ENCODE results near the gene ITPR2. TPM values are rescaled to one million over a fixed set of nuclear protein-coding genes. Genes with fewer than 3 reads are reported as not detected.
A peak's percentile ranks its signal among the peaks of the same experiment; 100 is the strongest.

Gene ITPR2
- total RNA-seq, 6 experiments from 2014 or later, result 6.9 to 8.4 (median 7.6) TPM

DNA sequence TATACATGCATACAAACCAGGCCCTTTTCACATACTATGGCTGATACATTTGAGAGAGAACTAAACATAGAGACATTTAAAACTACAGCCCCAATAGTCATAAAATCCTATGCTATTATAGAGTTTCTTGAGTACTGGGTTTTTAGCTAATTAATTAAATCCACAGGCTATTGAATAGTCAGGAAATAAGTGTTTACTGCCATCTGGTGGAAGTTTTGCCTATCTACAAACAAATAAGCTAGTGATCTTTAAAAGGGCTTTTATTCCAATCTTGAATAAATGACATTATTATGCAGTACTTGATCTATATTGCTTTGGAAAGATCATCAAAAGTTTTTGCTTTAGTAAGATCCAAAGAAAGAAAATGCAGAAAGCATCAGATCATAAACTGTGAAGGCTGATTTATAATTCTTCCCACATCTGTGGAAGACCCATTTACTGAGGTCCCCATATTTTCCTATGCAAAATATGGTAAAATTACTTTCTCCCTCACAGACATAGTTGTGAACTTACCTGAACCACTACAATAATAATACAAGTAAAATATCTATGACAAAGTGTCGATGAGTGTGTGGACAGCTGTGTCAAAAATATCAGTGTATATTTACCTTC is 131.3 kb downstream of the ITPR2 start:
- no peak overlapping the region for H3K27ac Mint-ChIP-seq
- H3K4me1 Mint-ChIP-seq (ENCODE audit: low read depth), result peaks cover 14% of the 10 kb centered on the region
- DNase-seq, result peak; percentile 52

DNA sequence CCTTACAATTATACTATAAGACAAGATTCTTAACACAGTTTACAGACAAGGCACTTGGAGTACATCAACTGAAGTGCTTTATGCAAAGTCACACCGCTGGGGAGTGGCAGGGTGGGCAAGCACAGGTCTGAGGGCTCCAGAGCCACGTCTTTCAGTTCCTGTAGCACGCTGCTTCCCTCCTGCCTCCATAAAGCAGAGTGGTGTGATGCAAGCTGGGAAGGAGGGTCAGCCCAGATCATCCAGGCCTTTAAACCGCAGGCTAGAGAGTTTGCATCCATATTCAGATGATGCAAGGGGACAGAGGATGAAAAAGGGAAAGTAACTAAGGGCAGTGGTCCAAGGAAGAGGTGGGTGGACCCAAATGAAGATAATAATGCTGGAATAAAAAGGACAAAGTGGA is 132.6 kb downstream of the ITPR2 start:
- Mint-ChIP-seq H3K36me3 (ENCODE audit: low read depth) (peaks cover 6% of the 10 kb centered on the region), H3K27ac (no peak overlapping the region), H3K4me1 (ENCODE audit: low read depth) (peaks cover 17% of the 10 kb centered on the region), H3K4me3 (no peak overlapping the region), H3K27me3 (ENCODE audit: insufficient read depth) (no peaks in the 10 kb centered on the region), H3K9me3 (no peaks in the 10 kb centered on the region)
- TF ChIP-seq, protein P1, sequence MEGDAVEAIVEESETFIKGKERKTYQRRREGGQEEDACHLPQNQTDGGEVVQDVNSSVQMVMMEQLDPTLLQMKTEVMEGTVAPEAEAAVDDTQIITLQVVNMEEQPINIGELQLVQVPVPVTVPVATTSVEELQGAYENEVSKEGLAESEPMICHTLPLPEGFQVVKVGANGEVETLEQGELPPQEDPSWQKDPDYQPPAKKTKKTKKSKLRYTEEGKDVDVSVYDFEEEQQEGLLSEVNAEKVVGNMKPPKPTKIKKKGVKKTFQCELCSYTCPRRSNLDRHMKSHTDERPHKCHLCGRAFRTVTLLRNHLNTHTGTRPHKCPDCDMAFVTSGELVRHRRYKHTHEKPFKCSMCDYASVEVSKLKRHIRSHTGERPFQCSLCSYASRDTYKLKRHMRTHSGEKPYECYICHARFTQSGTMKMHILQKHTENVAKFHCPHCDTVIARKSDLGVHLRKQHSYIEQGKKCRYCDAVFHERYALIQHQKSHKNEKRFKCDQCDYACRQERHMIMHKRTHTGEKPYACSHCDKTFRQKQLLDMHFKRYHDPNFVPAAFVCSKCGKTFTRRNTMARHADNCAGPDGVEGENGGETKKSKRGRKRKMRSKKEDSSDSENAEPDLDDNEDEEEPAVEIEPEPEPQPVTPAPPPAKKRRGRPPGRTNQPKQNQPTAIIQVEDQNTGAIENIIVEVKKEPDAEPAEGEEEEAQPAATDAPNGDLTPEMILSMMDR (IDR thresholded peaks at IDR 0.05), result no peak
- no peak for DNase-seq

More for the DNA sequence above, 131.3 kb downstream of the ITPR2 start:
- TF ChIP-seq, protein P1 (IDR thresholded peaks at IDR 0.05), result peak; percentile 87
- no peaks in the 10 kb centered on the region for H3K9me3 Mint-ChIP-seq
- H3K4me3 Mint-ChIP-seq, result no peak overlapping the region
- H3K36me3 Mint-ChIP-seq (ENCODE audit: low read depth), result peaks cover 6% of the 10 kb centered on the region
- H3K27me3 Mint-ChIP-seq (ENCODE audit: insufficient read depth), result no peaks in the 10 kb centered on the region

DNA sequence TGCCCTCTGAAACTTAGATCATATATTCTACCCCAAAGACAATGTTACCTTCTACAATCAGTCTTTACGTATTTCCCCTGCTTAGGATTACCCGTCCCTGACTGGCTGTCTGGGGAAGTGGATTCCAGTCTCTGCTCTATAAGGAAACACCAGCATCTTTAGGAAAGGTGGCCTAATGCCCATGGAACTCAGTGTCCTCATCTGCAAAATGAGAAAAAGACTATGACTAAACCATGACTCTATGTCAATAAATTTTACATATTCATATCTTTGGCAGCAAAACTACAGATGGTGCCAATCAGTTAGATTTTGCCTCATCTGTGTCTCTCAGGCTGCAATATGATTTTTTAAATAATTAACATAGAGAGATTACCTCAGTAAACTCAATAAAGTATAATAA is 133.8 kb downstream of the ITPR2 start:
- H3K4me3 Mint-ChIP-seq, result no peak overlapping the region
- no peaks in the 10 kb centered on the region for H3K9me3 Mint-ChIP-seq
- H3K4me1 Mint-ChIP-seq (ENCODE audit: low read depth), result peaks cover 17% of the 10 kb centered on the region
- no peaks in the 10 kb centered on the region for H3K27me3 Mint-ChIP-seq (ENCODE audit: insufficient read depth)
- H3K36me3 Mint-ChIP-seq (ENCODE audit: low read depth), result peaks cover 6% of the 10 kb centered on the region
- TF ChIP-seq, protein P1 (IDR thresholded peaks at IDR 0.05), result no peak
- no peak overlapping the region for H3K27ac Mint-ChIP-seq
- no peak for DNase-seq

DNA sequence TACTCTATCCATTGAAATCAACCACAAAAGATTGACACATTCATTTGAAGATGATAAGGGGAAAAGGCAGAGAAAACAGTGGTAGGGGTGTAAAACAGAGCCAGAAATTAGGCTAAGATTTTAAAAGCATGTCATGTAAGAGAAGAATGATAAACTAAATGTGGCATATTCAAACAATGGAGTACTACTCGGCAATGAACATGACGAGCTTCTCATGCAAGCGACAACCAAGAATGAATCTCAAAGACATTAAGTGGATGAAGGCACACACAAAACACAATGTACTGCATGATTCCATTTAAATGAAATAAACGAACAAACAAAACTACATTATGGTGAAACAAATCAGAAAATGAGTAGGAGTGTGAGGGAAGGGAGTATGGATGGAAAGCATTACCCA is 134.8 kb downstream of the ITPR2 start:
- Mint-ChIP-seq H3K36me3 (ENCODE audit: low read depth) (peaks cover 6% of the 10 kb centered on the region), H3K27me3 (ENCODE audit: insufficient read depth) (no peaks in the 10 kb centered on the region), H3K4me3 (no peak overlapping the region), H3K9me3 (no peaks in the 10 kb centered on the region), H3K4me1 (ENCODE audit: low read depth) (peaks cover 17% of the 10 kb centered on the region), H3K27ac (no peak overlapping the region)
- no peak for DNase-seq
- TF ChIP-seq, protein P1 (IDR thresholded peaks at IDR 0.05), result no peak

DNA sequence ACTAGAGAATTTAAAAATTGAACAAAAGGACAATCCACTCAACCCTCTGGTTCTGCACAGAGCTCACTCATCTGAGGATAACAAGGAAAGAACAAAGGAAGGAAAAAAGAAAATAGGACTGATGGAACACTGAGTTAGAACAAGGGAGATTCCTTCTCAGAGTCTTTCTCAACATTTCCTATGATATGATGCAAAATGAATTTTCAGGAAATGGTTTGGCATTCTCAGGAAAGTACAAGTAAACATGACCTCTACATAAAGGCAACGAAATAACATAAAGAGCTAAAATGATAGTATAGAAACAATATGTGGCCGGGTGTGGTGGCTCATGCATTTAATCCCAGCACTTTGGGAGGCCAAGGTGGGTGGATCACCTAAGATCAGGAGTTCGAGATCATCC is 135.8 kb downstream of the ITPR2 start:
- Mint-ChIP-seq H3K4me3 (no peak overlapping the region), H3K27me3 (ENCODE audit: insufficient read depth) (no peaks in the 10 kb centered on the region), H3K4me1 (ENCODE audit: low read depth) (peaks cover 22% of the 10 kb centered on the region), H3K36me3 (ENCODE audit: low read depth) (peaks cover 6% of the 10 kb centered on the region), H3K9me3 (no peaks in the 10 kb centered on the region), H3K27ac (no peak overlapping the region)
- no peak for DNase-seq
- TF ChIP-seq, protein P1 (IDR thresholded peaks at IDR 0.05), result no peak

Data from HFFc6 (cell line).